GM21576 (cell line): ENCODE results near the gene SPATA16.

ENCODE experiments used
- ATAC-seq: cut with Tn5 transposase; IDR thresholded peaks from one replicate; pipeline ENCODE4 v1.9.1; 2021; ENCODE audit warnings: mild to moderate bottlenecking, moderate library complexity; ENCODE audit not compliant: unreplicated experiment

The SPATA16 gene

GRCh38 chr3:172846103-172846561 lies 294.9 kb downstream of the SPATA16 start:
- ATAC-seq: peak; percentile 84

GRCh38 chr3:172844428-172844827 lies 296.6 kb downstream of the SPATA16 start:
- ATAC-seq: no peak

- ATAC-seq: no peak
These were observed 300.1 kb downstream of the SPATA16 start for GRCh38 chr3:172840913-172841312.

GRCh38 chr3:172840463-172840862 lies 300.6 kb downstream of the SPATA16 start:
- no peak for ATAC-seq

GRCh38 chr3:172839679-172840078 lies 301.4 kb downstream of the SPATA16 start:
- ATAC-seq: no peak
